HG03571 (cell line): ENCODE measurements around the gene VPS41.

Source experiments
- ATAC-seq: cut with Tn5 transposase; IDR thresholded peaks from one replicate; pipeline ENCODE4 v1.9.1; 2021; ENCODE audit not compliant: unreplicated experiment

Gene VPS41

GRCh38 chr7:38740041-38740440, 168.9 kb downstream of the VPS41 start:
- no peak for ATAC-seq

- no peak for ATAC-seq
Measured at GRCh38 chr7:38736138-38736537, 172.9 kb downstream of the VPS41 start.

DNA sequence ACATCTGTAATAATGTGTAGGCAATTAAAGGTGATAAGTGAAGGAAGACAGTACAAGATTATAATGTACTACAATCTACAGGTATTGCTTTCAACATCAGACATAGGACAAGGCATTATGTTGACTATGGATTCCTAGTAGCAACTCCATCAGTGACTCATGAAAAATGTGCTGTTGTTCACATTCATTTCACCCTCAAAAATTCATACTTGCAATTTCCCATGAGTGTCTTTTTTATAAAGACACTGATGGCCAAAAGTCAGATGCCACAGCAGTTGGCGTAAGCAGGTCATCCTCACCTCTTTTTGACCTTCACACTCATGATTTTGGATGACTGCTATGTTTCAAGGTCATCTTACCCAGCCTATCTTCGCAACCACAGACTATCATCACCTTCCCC, 177.8 kb downstream of the VPS41 start:
- ATAC-seq: no peak

GRCh38 chr7:38728145-38728544, 180.8 kb downstream of the VPS41 start:
- no peak for ATAC-seq

GRCh38 chr7:38727184-38727940, 181.6 kb downstream of the VPS41 start:
- ATAC-seq: no peak

GRCh38 chr7:38723327-38723726, 185.7 kb downstream of the VPS41 start:
- no peak for ATAC-seq

DNA sequence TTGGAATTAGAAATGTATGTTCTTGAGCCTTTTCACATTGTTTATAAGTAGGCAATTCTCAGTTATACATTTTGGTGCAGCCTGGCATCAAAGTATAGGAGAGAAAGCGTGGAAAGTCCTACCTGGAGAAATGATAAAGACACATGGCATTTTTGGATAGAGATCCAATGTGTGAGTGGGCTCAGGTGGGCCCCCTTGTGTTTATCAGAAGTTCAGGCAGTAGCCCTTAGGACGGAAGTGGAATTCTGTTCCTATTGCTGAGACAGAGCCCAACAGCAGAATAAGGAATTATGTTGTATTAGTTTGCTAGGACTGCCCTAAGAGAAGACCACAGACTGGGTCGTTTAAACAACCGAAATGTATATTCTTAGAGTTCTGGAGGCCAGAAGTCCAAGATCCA, 192.6 kb downstream of the VPS41 start:
- ATAC-seq: no peak

DNA sequence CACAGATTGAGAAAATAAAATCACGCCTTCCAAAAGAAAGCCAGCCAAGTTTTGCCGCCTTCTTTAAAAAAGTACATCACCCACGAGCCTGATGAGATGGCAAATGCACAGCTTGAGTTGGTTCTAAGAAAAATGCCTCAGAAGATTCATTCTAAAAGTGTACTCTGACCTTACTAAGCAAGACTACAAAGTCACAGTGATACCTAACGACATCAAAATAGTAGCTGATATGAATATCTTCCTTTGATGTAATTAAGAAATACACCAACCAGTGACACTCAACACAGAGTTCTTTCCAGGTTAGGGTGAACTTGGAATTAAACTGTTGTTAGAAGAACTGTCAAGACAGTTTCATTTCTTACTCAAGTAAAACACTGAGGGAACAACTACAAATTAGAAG, 199.9 kb downstream of the VPS41 start:
- no peak for ATAC-seq

DNA sequence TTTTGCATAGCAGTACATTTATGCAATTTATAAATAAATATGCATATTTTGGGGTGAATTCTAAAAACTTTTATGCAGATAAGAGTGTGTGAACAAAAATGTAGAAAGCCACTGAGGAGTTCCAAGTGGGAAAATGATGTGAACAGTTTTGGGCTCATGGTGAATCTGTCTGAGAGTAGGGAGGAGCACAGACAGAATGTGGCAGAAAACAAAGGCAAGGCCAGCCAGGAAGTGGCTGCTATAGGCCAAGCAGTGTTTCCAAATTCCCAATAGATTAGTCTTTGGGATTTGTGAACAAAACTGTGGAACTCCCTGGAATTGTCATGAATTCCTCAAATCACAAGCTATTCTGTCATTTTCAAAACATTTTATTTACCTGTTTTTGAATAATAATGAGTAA, 204.2 kb downstream of the VPS41 start:
- no peak for ATAC-seq

- ATAC-seq: no peak
Measured at GRCh38 chr7:38704041-38704547, 204.9 kb downstream of the VPS41 start.

DNA sequence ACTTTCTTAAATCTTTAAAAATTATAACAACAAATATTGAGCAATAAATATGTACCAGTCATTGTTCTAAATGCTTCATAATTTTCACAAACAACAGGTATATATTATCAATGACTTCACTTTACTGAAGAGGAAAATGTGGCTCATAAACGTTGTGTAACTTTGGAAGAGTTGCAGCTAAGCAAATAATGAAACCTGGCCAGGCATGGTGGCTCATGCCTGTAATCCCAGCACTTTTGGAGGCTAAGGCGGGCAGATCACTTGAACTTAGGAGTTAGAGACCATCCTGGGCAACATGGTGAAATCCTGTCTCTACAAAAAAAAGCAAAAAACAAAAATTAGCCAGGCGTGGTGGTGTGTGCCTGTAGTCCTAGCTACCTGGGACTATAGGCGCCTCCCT, 205.9 kb downstream of the VPS41 start:
- ATAC-seq: no peak

GRCh38 chr7:38702002-38702535, 206.9 kb downstream of the VPS41 start:
- ATAC-seq: no peak

- ATAC-seq: no peak
Measured at GRCh38 chr7:38700116-38700515, 208.9 kb downstream of the VPS41 start.

GRCh38 chr7:38699471-38699870, 209.5 kb downstream of the VPS41 start:
- ATAC-seq: no peak

- ATAC-seq: no peak
Measured at GRCh38 chr7:38694326-38694725, 214.7 kb downstream of the VPS41 start.

DNA sequence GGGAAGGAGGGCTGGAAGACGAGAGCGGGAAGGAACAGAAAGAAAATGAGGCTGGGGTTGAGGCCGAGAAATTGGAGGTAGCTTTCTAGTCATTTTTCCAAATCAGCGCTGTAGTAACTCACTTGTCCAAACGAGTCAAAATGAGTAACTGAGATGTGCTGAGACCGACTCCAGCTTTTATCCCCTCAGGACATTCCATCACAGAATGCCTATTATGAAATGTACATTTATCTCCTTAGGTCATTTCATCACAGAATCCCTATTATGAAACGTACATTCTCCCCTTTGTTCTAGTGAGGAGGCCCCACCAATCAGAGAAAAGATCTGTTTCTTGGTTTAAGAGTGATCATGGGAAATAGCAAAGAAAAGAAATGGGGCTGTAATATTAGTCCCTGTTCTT, 222.1 kb downstream of the VPS41 start:
- ATAC-seq: no peak

DNA sequence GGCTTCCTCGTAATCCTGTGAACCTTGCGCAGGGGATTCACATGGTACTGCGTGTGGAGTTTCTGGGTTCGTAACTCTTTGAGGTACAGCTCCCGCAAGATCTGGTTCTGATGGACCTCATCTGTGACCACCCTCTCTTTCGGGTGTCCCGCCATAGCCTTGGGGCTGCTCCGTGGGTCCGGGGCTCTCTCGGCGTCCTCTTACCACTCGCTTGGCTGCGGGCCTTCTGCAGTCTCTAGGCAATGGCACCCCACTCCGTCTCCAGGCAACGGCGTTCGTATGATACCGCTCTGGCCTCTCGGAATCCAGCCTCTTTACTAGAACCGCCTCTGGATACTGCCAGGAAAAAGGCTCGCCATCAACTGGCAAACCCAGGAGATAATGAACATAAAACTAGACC, 223.1 kb downstream of the VPS41 start:
- ATAC-seq: no peak

GRCh38 chr7:38682606-38683005, 226.4 kb downstream of the VPS41 start:
- ATAC-seq: no peak

DNA sequence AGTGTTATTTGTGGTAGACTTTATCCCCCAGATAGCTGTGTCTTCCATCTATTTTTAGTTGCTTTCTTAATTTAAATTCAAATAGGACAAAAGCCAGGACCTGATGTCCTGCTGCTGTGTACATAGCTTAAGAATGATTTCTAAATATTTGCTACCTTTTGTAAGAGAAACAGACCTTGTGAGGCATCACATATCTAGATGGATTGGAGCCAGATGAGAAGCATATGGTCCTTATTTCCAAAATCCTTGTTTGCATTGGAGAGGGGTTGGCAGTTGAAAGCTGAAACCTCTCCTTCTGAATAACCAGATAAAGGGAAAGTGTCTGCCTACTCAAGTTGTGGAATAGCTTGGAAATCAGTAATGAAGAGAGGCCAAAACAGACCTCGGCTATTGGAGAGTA, 227.1 kb downstream of the VPS41 start:
- no peak for ATAC-seq

GRCh38 chr7:38679419-38679818, 229.6 kb downstream of the VPS41 start:
- no peak for ATAC-seq

DNA sequence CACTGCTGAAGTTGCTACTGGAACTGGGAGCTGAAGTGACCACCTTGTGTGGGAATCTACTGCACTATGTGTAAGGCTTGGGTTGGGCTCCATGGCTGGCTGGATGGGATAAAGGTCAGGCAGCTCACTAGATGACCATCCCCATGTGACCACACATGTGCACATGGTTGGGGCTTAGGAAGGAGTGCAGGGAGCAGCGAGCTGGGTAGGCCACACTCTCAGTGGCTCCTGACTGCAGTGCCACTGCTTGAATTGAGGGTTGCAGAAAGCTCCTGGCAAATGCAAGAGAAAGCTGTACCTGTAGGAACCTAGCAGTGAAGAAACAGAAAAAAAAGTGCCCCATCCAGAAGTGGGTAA, 230.3 kb downstream of the VPS41 start:
- no peak for ATAC-seq

DNA sequence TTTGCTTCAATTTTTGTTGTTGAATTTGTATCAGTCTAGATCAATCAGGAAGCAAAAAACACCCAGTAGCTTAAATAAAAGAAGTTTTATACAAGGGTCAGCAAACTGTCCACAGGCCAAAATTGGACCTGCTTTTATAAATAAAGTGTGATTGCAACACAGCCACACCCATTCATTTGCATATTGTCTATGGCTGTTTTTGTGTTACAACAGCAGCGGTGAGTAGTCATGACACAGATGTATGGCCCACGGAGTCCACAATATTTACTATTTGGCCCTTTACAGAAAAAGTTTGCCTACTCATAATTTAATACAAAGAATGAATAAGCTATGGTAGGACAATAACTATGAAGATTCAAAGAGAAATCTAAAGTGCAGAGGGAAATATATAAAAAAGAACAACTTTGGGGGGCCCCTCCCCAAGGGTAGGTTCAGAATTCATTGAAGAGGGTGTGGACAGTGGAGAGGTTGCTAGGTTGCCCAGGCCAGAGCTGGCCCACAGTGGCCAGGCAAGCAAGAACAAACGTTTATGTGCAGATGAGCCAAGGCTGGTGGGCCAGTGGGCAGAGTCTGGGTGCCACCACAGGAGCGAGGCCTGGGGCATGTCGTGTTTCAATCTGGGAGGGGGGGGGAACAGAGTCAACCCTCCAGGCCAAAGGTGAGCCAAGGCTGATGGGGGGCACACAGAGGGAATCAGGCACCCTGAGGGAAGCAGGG, 230.9 kb downstream of the VPS41 start:
- no peak for ATAC-seq
